ENCODE measurements around the gene CEBPG.

The CEBPG gene

DNA sequence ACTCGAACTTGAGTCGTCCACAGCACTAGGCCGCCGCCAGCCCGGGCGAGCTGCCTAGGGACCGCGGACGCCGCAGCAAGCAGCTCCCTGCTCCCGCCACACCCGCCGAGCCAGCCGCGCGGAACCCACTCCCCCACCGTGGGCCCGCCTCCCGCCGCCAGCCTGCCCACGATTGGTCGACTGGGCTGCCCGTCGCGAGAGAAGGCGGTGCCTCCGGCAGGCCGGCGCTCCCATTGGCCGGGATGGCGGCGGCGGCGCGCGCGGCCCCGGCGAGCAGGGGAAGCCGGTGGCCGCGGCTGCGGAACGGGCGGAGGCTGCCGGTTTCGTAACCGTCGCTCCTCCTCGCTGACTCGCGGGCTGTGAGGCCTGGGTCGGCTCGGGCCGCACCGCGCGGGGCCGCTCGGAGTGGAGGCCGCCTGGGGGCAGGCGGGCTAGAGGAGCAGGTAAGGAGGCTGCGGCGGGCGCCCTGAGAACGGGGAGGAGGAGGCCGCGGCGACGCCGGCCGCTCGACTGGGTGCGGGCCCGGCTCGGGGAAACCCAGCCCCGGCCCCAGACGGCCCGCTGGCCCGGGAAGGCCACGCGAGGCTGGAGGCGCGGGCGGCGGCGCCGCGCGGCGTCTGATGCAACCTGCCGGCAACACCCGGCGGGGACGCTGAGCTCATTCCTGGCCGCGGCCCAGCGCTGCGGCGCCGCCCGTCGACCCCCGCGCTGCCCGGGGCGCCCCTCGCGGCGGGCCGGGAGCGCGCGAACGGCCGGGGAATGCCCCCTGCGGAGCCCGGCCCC is at the start of gene CEBPG:
TSS of gene CEBPG (plus strand) at position 257 of the 783 bp plus-strand sequence. CDS start 5,531 bp downstream, outside the sequence.
- H3K4me3 ChIP-seq (IDR thresholded peaks at IDR 0.05; ENCODE audit: insufficient read depth, low read depth, low read length): peak within 1 kb of the TSS; percentile 45
- peaks cover 46% of the 10 kb centered on the region for H3K79me2 ChIP-seq (ENCODE audit: insufficient read depth, low read depth)
- H3K27ac ChIP-seq: peak within 1 kb of the TSS; percentile 95
- peak within 1 kb of the TSS; percentile 86 for H3K4me2 ChIP-seq
- H3K27me3 ChIP-seq (ENCODE audit: insufficient read depth, low read depth): no peaks in the 10 kb centered on the region
- TF ChIP-seq, protein P1, sequence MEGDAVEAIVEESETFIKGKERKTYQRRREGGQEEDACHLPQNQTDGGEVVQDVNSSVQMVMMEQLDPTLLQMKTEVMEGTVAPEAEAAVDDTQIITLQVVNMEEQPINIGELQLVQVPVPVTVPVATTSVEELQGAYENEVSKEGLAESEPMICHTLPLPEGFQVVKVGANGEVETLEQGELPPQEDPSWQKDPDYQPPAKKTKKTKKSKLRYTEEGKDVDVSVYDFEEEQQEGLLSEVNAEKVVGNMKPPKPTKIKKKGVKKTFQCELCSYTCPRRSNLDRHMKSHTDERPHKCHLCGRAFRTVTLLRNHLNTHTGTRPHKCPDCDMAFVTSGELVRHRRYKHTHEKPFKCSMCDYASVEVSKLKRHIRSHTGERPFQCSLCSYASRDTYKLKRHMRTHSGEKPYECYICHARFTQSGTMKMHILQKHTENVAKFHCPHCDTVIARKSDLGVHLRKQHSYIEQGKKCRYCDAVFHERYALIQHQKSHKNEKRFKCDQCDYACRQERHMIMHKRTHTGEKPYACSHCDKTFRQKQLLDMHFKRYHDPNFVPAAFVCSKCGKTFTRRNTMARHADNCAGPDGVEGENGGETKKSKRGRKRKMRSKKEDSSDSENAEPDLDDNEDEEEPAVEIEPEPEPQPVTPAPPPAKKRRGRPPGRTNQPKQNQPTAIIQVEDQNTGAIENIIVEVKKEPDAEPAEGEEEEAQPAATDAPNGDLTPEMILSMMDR (conservative IDR thresholded peaks at IDR 0.05; ENCODE audit: low read depth, low read length): no peak
- H3K9ac ChIP-seq: peak within 1 kb of the TSS; percentile 98
- peak within 1 kb of the TSS; percentile 79 for H2AFZ ChIP-seq (ENCODE audit: low read depth)
- H3K4me1 ChIP-seq (ENCODE audit: low read depth, poor library complexity, severe bottlenecking): peaks cover 39% of the 10 kb centered on the region
- peaks cover 25% of the 10 kb centered on the region for H4K20me1 ChIP-seq (ENCODE audit: insufficient read depth)
- no peaks in the 10 kb centered on the region for H3K36me3 ChIP-seq (ENCODE audit: insufficient read depth)

DNA sequence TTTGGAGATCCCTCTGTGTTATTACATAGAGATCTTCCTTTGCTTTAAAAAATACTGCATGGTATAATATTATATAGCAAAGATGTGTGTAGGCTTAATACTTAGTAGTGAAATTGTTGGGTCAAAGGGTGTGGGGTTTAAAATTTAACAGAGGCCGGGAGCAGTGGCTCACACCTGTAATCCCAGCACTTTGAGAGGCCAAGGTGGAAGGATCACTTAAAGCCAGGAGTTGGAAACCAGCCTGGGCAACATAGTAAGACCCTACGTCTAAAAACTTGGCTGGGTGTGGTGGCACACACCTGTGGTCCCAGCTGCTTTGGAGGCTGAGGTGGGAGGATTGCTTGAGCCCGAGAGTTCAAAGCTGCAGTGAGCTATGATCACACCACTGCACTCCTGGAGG is 48.9 kb upstream of the CEBPG start:
- Histone ChIP-seq H3K36me3 (ENCODE audit: insufficient read depth) (no peaks in the 10 kb centered on the region), H3K4me1 (ENCODE audit: low read depth, poor library complexity, severe bottlenecking) (no peaks in the 10 kb centered on the region), H2AFZ (ENCODE audit: low read depth) (no peak overlapping the region), H3K27ac (no peak overlapping the region), H3K27me3 (ENCODE audit: insufficient read depth, low read depth) (no peaks in the 10 kb centered on the region), H3K79me2 (ENCODE audit: insufficient read depth, low read depth) (no peaks in the 10 kb centered on the region), H4K20me1 (ENCODE audit: insufficient read depth) (no peaks in the 10 kb centered on the region), H3K4me2 (no peak overlapping the region), H3K9ac (no peak overlapping the region), H3K4me3 (IDR thresholded peaks at IDR 0.05; ENCODE audit: insufficient read depth, low read depth, low read length) (no peak overlapping the region)
- TF ChIP-seq, protein P1 (conservative IDR thresholded peaks at IDR 0.05; ENCODE audit: low read depth, low read length): no peak

DNA sequence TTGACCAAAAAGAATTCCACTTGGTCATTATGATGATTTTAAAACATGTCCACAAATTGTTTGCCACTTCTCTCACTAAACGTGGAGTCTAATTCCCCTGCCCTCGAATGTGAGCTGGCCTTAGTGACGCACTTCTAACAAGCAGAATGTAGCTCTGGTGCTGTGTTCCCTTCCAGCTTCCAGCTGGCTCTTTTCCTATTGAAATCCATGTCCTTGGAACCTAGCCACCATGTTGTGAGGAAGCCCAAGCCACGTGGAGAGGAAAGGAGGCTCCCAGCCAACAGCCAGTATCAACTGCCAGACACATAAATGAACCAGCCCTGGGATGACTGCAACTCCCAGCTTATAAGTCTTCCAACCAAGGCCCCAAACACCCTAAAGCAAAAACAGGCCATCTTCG is 47.6 kb upstream of the CEBPG start:
- Histone ChIP-seq H4K20me1 (ENCODE audit: insufficient read depth) (no peaks in the 10 kb centered on the region), H3K9ac (no peak overlapping the region), H3K27ac (no peak overlapping the region), H3K4me2 (no peak overlapping the region), H2AFZ (ENCODE audit: low read depth) (no peak overlapping the region), H3K36me3 (ENCODE audit: insufficient read depth) (no peaks in the 10 kb centered on the region), H3K79me2 (ENCODE audit: insufficient read depth, low read depth) (no peaks in the 10 kb centered on the region), H3K27me3 (ENCODE audit: insufficient read depth, low read depth) (no peaks in the 10 kb centered on the region), H3K4me1 (ENCODE audit: low read depth, poor library complexity, severe bottlenecking) (no peaks in the 10 kb centered on the region), H3K4me3 (IDR thresholded peaks at IDR 0.05; ENCODE audit: insufficient read depth, low read depth, low read length) (no peak overlapping the region)
- TF ChIP-seq, protein P1 (conservative IDR thresholded peaks at IDR 0.05; ENCODE audit: low read depth, low read length): no peak

DNA sequence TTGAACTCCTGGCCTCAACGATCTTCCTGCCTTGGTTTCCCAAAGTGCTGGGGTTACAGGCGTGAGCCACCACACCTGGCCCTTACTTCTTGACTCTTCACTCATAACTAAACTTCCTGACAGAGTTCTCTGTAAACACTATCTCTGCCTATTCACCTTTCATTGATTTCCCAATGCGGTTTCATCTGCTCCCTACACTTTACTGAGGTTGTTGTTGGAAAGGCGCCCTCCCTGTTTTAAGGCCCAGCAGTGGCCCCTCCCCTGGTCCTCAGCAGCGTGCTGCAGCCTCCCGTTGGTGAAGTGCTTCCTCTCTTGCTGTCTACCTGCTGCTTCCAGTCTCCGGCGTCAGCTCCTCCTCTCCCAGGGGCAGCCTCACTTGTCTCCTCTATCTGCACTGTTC is 44.4 kb upstream of the CEBPG start:
- Histone ChIP-seq H2AFZ (ENCODE audit: low read depth) (no peak overlapping the region), H3K4me3 (IDR thresholded peaks at IDR 0.05; ENCODE audit: insufficient read depth, low read depth, low read length) (no peak overlapping the region), H3K79me2 (ENCODE audit: insufficient read depth, low read depth) (no peaks in the 10 kb centered on the region), H3K9ac (no peak overlapping the region), H3K36me3 (ENCODE audit: insufficient read depth) (no peaks in the 10 kb centered on the region), H3K27me3 (ENCODE audit: insufficient read depth, low read depth) (no peaks in the 10 kb centered on the region), H3K27ac (no peak overlapping the region), H3K4me1 (ENCODE audit: low read depth, poor library complexity, severe bottlenecking) (no peaks in the 10 kb centered on the region), H3K4me2 (no peak overlapping the region), H4K20me1 (ENCODE audit: insufficient read depth) (no peaks in the 10 kb centered on the region)
- TF ChIP-seq, protein P1 (conservative IDR thresholded peaks at IDR 0.05; ENCODE audit: low read depth, low read length): no peak
